Fibroblast of the conjunctiva (primary cell): Measurements from ENCODE around the gene MEA1.

ENCODE experiments used
- DNase-seq: peaks from one replicate; pipeline ENCODE4 v3.0.0-alpha.2; 2010; ENCODE audit warnings: low read depth

Gene MEA1

DNA sequence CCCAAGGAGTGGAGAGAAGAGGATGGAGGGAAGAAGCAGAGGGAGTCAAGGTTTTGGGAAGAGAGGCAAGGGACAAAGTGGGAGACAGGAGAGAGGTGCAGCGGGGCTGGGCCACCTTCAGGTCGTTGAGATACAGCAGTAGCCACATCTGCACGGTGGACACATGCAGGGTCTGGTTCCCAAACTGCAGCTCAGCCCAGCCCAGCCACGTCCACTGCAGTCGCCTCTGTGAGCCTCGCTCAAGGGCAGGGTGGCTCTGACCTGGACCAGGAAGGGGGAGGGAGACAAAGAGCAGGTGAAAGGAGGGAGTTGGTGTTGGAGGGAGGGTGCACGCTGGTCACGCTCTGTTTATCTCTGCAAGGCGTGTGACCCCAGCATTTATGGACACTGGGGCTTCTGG, 25.0 kb upstream of the MEA1 start:
- no peak for DNase-seq

DNA sequence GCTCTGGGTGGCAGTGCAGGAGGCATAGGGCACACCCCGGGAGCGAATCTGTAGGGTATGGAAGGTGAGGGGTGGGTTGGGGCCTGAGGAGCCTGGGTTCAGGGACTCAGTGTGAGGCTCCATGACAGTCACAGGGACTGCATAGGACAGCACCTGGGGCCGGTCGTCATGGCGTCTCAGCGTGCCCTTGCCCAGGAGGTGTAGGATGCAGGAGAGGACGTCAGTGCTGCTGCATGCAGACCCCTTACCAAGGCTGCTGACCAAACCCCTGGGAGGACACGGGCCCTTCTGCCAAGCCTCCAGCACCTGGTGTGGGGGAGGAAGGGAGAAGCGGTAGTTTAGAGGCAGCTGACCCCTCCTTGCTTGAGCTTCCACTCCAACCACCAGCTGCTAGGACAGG, 24.0 kb upstream of the MEA1 start:
- DNase-seq = no peak

DNA sequence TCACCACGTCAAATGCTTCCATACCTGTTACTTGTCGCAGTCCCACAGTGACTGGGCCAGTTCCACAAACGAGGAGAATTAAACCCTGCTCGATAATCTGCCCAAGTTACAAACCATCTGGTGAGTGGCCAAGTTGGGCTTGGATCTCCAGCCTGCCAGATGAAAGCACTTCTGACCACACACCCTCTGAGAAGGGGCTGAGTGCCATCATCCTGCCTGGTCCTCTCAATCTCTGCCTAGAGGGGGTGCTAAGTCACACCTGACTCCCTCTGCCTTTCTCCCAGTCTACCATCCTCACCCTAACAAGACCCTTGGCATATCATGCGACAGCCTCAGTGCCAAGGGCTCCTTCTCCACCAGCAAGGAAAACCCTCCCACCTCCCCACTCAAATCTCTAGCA, 23.5 kb upstream of the MEA1 start:
- no peak for DNase-seq

GRCh38 chr6:43036712-43037111, 23.0 kb upstream of the MEA1 start:
- no peak for DNase-seq

DNA sequence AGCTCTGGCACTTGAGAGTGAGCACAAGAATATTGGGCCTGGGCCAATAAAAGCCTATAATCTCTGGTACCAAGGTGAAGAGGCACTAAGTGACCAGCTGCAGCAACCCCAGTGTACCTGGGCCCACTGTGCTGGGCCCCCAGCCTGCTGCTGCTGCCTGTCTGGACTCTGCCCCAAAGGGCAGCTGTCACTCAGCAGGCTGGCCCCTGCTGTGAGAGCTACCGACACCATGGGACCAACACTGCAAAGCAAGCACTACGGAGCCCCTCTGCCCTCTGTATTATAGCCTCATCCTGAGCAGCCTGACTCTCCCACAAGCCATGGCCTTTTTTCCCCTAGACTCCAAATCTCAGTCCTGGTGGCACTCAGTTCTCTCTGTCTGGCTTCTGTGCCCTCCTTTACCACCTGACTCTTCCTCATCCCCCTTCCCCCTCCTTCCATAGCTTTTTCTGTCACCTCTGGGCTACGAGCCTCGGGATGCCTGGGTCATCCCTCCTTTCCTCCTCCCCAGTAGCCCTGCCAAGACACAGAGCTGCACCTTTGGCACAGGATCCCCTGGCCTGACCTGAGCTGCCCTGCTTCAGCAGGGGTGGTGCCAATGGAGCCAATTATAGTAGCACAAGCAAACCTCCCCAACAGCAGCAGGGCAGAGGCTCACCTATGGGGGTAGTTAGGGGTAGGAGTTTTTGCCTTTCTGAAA, 21.9 kb upstream of the MEA1 start:
- DNase-seq = no peak

GRCh38 chr6:43034190-43034525, 20.4 kb upstream of the MEA1 start:
- DNase-seq = no peak

GRCh38 chr6:43033496-43034189, 19.9 kb upstream of the MEA1 start:
- no peak for DNase-seq

DNA sequence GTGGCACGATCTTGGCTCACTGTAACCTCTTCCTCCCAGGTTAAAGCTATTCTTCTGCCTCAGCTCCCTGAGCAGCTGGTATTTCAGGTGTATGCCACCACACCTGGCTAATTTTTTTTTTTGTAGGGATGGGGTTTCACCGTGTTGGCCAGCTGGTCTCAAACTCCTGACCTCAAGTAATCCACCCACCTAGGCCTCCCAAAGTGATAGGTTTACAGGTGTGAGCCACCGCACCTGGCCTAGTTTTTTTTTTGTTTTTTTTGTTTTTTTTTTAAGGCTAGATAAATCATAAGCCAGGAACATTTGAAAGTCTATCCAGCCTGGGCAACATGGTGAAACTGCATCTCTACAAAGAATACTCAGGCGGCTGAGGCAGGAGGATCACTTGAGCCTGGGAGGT, 18.6 kb upstream of the MEA1 start:
- DNase-seq = no peak

DNA sequence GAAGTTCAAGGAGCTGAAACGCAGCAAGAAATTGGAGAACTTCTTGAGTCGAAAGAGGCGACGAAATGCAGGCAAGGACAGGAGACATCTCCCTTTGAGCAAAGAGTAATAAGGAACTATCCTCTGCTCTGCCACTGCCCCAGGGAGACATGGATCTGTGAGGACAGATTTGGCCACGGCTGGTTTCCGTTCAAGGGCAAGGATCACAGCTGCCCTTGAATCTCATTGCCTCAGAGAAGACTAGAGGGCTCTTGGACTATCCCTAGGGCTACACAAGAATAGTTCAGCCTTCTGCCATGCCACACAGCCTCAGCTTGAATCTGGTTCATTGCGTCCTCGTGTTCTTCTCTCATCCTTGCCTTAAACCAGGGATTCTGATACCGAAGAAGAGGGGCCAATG, 15.4 kb upstream of the MEA1 start:
- no peak for DNase-seq

GRCh38 chr6:43026365-43026764, 12.6 kb upstream of the MEA1 start:
- no peak for DNase-seq

GRCh38 chr6:43024436-43024835, 10.7 kb upstream of the MEA1 start:
- no peak for DNase-seq

GRCh38 chr6:43021270-43022047, 7.7 kb upstream of the MEA1 start, which contains the start of gene RRP36:
Gene RRP36, plus strand, starts transcription at chr6:43021623. Its CDS starts 32 bp downstream, at chr6:43021655.
- DNase-seq = peak; percentile 32

GRCh38 chr6:43020847-43021246, 7.1 kb upstream of the MEA1 start:
- no peak for DNase-seq

DNA sequence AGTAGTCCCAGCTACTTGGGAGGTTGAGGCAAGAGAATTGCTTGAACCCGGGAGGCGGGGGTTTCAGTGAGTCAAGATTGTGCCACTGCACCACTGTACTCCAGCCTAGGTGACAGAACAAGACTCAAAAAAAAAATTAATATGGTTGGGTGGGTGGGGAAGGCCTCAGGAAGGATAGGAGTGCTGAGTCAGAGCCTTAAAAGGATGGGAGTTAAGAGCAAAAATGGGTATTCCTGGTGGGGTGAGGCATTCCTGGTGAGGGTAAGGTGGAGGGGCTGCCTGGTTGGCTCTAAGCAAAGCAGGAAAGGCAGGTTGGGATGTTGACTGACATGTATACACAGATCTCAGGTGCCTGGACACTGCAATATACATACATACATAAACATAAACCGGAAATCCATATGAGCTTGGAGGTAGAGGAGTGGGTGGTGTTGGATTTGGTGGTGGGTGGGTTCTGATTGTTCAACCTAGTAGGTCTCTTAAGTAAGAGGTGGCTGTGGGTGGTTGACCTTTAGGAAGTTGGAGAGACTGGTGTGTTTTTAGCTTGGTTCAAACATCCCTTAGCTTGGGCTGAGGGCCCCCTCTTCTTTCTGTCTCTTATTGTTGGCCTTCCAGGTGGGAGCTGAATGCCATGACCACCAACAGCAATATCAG, 6.4 kb upstream of the MEA1 start:
- no peak for DNase-seq

- no peak for DNase-seq
Observed at GRCh38 chr6:43019152-43019551, 5.4 kb upstream of the MEA1 start.

GRCh38 chr6:43016943-43017334, 3.2 kb upstream of the MEA1 start:
- no peak for DNase-seq

- no peak for DNase-seq
Observed at GRCh38 chr6:43016176-43016942, 2.6 kb upstream of the MEA1 start.

- no peak for DNase-seq
Observed at GRCh38 chr6:43014434-43014909, 726 bp upstream of the MEA1 start.

DNA sequence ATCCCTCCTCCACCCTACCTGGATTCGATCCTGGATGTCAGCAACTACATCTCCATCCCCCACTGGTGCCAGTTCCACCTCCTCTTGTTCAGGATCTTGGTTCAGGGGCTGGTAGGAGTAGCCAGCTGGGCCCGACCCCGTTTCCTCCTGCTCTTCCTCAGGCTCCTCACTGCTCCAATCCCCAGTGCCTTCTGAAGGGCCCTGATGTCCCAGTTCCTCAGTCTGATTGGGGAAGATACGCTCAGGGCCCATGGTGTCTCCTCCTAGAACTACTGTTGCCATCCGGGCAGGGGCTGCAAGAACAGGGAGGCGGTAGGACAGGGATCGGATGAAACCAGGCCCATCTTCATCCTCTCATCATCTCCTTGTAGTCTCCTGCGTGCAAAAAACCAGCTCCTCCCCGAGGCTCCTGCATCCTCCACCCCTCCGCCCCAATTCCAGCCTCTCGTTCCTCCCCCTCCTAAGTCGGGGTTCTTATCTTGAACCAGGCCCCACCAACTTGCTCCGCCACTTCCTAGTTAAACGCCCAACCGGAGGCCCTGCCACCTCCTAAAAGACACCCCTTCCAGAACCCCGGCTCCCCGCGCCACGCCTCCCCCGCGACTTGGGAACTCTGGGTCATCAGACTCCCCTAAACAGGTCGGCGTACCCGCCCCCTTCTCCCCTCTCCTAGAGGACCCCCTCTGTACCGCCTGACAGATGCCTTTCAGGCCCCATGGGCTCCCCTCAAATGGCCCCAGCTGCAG, 476 bp downstream of the MEA1 start:
- DNase-seq = no peak

- DNase-seq = no peak
Observed at GRCh38 chr6:43012364-43012763, 1.4 kb downstream of the MEA1 start.

GRCh38 chr6:43011207-43011606, 2.5 kb downstream of the MEA1 start:
- no peak for DNase-seq
